H7 (cell line): Measurements from ENCODE around the gene TUBG2. TPM values are rescaled to one million over a fixed set of nuclear protein-coding genes. Genes with fewer than 3 reads are reported as not detected.

Experiments
- DNase-seq: peaks from one replicate; pipeline ENCODE4 v3.0.0; 2012
- H3K27me3 ChIP-seq: 2 replicates; pipeline ENCODE4 v1.6.0; 2011; ENCODE audit warnings: mild to moderate bottlenecking, low read length; ENCODE audit not compliant: control insufficient read depth, insufficient read depth
- H3K36me3 ChIP-seq: replicated peaks from 2 replicates; pipeline ENCODE4 v1.5.1; 2011; ENCODE audit warnings: low read length; ENCODE audit not compliant: control insufficient read depth, insufficient read depth
- H3K4me3 ChIP-seq: 2 replicates; pipeline ENCODE4 v1.5.1; 2011; ENCODE audit warnings: low read depth, mild to moderate bottlenecking, control low read depth, low read length, moderate library complexity; ENCODE audit not compliant: insufficient read depth
- total RNA-seq: library from RNA; depleted of rRNA; stranded (reverse); fragments of >200 nt; shearing (Covaris generic); gene quantifications from 2 replicates; pipeline ENCODE4 v1.2.3, GENCODE V29; 2014

TUBG2 gene
- total RNA-seq, 1 experiment from 2014 or later = 15.0 TPM

DNA sequence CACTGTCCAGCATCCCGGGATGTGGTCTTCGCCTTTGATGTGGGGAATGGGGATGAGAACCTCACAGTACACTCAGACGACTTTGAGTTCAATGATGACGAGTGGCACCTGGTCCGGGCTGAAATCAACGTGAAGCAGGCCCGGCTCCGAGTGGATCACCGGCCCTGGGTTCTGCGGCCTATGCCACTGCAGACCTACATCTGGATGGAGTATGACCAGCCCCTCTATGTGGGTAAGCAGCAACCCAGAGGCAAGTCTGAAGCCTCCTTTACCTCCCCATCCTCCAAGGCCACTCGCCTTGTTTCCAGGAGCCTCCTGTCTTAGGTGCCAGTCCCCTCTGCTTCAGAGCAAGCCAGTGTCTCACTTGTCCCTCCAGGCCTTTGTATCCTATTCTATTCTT is 33.4 kb downstream of the TUBG2 start:
- Histone ChIP-seq H3K27me3 (no peaks in the 10 kb centered on the region), H3K4me3 (no peak overlapping the region), H3K36me3 (peaks cover 2% of the 10 kb centered on the region; the same call in 1 of the 2 replicates)
- DNase-seq = peak; percentile 27

DNA sequence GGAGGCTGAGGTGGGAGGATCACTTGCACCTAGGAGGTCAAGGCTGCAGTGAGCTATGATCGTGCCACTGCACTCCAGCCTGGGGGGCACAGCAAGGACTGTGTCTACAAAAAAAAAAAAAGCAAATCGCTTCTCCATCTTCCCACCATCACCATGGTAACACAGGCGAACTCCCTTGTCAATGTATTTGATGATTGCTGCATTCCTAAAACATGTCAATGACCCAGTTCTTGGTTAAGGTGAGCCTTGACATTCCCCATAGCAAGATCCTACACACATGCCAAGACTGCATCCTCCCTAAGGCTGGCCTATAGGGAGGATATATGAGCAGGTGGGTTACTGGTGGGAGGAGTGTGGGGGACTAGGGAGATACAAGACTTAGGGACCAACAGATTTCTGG is 35.4 kb downstream of the TUBG2 start:
- H3K27me3 ChIP-seq = no peaks in the 10 kb centered on the region
- peaks cover 2% of the 10 kb centered on the region for H3K36me3 ChIP-seq
- H3K4me3 ChIP-seq = no peak overlapping the region
- no peak for DNase-seq

DNA sequence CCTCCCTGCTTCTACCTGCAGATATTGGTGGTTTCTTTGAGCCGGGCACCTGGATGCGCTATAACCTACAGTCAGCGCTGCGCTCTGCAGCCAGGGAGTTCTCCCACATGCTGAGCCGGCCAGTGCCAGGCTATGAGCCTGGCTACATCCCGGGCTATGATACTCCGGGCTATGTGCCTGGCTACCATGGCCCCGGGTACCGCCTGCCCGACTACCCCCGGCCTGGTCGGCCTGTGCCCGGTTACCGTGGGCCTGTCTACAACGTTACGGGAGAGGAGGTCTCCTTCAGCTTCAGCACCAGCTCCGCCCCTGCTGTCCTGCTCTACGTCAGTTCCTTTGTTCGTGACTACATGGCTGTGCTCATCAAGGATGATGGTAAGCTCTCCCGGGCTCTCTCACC is 36.4 kb downstream of the TUBG2 start:
- Histone ChIP-seq H3K36me3 (peaks cover 2% of the 10 kb centered on the region), H3K27me3 (no peaks in the 10 kb centered on the region), H3K4me3 (no peak overlapping the region)
- peak; percentile 32 for DNase-seq

DNA sequence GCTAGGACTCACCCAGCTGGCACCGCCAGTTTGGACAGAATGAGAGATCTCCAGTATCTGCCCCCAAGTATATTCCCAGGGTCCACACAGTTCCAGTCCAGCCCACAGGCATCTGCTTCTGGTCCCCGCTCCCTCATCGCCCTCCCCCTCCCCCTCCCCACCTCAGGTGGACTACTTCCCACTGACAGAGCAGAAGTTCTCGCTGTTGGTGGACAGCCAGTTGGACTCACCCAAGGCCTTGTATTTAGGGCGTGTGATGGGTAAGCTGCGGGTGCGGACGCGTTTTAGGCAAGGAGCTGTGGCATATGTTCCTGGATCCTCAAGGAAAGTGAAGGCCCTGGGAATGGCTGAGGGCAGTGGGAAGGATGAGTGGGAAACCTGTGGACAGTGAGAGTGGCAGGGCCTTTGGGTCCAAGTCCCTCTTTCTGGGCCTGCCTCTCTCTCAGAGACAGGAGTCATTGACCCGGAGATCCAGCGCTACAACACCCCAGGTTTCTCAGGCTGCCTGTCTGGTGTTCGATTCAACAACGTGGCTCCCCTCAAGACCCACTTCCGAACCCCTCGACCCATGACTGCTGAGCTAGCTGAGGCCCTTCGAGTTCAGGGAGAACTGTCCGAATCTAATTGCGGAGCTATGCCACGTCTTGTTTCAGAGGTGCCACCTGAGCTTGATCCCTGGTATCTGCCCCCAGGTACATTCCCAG is 38.2 kb downstream of the TUBG2 start:
- no peaks in the 10 kb centered on the region for H3K27me3 ChIP-seq
- peaks cover 2% of the 10 kb centered on the region for H3K36me3 ChIP-seq
- H3K4me3 ChIP-seq = no peak overlapping the region
- DNase-seq = no peak

DNA sequence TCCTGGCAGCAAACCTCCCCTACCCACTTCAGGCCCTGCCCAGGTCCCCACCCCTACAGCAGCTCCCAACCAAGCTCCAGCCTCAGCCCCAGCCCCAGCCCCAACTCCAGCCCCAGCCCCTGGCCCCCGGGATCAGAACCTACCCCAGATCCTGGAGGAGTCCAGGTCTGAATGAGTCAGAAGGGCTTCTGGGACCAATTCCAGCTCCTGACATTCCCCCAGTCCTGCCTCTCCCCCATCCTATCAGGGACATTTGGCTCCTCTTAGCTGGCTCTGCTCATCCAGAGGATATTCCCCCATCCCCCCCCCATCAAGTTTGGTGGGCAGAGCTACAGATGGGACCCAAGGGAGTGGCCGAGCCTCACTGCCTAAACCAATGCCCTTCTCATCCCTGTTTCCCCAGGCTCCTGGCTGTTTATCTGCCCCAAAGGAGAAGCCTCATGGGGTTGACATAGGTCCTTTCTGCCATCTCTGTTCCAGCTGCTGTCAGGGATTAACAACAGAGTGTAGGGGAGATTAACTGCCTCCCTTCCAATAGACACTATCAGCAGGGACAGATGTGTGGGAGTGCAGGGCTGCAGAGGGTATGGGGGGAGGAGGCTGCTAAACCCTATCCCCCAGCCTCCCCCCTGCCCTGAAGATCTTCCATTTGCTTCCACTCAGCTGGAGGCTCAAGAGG is 39.8 kb downstream of the TUBG2 start:
- peak; percentile 55 for DNase-seq
- Histone ChIP-seq H3K36me3 (peaks cover 6% of the 10 kb centered on the region), H3K4me3 (no peak overlapping the region), H3K27me3 (no peaks in the 10 kb centered on the region)

DNA sequence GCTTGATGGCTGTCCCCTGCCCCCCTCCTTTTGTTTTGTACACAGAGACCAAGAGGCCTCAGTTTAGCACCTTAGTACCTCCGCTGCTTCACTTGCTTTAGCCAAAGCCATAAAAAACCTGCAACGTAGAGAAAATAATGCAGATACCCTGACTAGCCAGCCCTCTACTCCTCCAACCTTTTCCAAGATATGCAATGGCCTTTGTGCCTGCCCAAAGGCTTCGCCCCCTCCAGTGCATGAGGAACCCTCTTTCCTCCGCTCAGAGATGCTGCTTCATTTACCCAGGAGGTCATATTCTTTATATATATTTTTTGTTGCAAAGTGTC is 40.3 kb downstream of the TUBG2 start:
- H3K4me3 ChIP-seq = no peak overlapping the region
- H3K36me3 ChIP-seq = peaks cover 6% of the 10 kb centered on the region
- H3K27me3 ChIP-seq = no peaks in the 10 kb centered on the region
- DNase-seq = no peak

DNA sequence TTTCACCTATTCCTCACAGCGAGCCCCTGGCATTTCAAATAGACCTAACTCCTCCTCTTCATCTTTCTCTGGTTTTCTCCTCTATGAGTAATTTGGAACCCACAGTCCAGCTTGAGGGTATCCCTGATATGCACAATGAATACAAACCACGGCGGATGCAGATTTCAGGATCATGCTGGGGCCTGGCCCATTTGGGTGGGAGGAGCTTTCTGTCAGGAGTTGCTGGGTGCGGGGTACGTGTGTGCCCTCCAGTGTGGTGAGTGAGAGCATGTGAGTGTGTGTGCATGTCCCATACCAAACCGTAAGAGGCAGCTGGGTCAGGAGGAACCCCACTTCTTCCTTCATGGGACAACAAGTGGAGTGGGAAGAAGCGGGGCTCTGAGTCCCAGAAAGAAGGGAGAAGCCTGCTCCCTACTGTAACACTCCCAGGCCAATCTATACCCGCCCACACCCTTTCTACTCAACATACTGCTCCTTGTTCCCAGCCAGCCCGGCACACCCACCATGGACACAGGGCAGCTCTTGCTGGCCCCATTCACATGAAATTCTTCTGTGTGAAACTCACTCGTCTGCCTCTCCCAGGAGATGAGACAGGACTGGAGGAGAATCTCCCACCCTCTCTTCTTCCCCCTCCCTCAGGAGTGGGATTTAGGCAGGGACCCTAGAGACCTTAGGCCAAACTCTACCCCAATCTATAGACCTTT is 41.7 kb downstream of the TUBG2 start:
- Histone ChIP-seq H3K36me3 (peaks cover 9% of the 10 kb centered on the region), H3K4me3 (no peak overlapping the region), H3K27me3 (no peaks in the 10 kb centered on the region)
- DNase-seq = peak; percentile 26

DNA sequence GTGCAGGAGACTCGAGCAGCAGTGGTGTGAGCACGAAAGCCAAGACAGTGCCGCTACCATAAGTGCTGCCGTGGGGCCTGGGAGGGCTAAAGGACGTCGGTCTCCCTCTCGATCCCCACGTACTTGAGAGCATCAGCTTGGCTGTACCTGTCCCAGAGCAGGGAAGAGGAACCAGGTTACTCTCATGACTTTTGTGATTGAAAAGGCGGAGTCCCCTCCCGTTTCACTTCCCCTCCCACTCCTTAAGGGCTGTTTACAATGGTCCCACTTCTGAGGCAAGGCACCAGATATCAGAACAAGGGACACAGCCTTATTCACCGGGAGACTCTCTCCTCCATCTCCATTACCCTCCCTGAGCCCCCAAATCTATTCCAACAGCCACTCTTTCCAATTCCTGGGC is 43.4 kb downstream of the TUBG2 start:
- Histone ChIP-seq H3K36me3 (peaks cover 22% of the 10 kb centered on the region), H3K27me3 (no peaks in the 10 kb centered on the region)

DNA sequence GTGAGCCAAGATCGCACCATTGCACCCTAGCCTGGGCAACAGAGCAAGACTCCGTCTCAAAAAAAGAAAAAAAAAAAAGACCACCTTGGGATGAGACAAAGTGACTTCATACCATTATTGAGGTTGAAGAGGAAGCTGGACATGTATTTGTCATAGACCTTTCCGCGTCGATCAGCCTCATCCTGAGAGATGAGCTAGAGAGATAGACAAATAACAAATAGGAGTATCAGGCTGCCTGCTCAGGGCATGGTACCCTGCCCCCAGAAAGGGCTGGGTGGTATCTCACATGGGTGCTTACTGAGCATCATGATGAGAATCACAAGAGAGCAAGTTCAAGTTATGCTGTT is 45.4 kb downstream of the TUBG2 start:
- Histone ChIP-seq H3K4me3 (no peak overlapping the region), H3K36me3 (peaks cover 31% of the 10 kb centered on the region)
- no peak for DNase-seq

More for the DNA sequence above, 43.4 kb downstream of the TUBG2 start:
- no peak for DNase-seq
- no peak overlapping the region for H3K4me3 ChIP-seq

DNA sequence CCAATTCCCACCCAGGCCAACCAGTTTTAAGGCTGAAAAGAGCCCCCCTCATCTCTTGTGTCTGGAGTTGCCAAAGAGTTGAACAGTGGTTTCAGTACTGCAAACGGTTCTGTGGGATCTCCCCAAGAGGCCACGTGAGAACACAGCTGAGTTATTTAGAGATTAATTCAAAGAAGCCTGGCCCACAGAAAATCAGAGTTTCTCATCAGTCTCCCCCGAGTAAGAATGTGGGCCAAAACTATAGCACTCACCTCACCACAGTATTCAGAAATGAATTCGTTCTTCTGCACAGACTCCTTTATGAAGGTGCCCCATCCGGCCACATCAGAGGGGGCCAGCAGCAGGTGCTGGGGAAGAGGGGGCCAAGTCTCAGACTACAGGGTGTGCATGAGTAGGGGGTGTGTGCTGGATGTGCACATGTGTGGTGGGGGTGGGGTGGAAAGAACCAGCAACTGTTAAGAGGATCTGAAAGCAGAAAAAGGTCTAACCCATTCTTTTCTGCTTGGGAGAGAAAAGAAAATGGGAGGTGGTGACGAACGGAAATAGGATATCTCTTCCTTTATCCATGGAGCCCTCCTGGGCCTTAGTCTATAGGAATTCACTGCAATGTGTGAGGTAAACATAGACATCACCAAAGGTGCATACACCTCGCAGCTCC is 45.9 kb downstream of the TUBG2 start:
- Histone ChIP-seq H3K4me3 (no peak overlapping the region), H3K27me3 (no peaks in the 10 kb centered on the region), H3K36me3 (peaks cover 31% of the 10 kb centered on the region)
- DNase-seq = no peak

More for the DNA sequence above, 45.4 kb downstream of the TUBG2 start:
- H3K27me3 ChIP-seq = no peaks in the 10 kb centered on the region

DNA sequence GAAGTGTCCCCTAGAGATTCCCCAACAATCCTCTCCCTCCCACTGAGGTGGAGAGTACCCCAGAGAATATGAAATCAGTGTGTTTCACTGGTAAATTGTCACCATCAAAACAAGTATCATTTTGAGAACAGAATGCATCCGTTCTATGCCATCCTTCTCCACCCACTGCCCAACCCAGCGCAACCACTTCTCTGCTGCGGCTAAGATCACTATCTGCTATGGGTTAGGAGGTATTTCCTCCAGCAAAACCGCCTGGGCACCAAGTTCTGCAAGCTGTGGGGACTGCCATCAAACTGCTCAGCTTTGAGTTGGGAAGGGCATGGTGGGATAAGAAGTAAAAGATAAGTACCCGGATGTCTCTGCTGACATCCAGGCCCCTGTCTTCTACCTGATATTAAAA is 47.6 kb downstream of the TUBG2 start:
- peaks cover 33% of the 10 kb centered on the region for H3K36me3 ChIP-seq
- DNase-seq = no peak
- no peaks in the 10 kb centered on the region for H3K27me3 ChIP-seq
- H3K4me3 ChIP-seq = no peak overlapping the region

DNA sequence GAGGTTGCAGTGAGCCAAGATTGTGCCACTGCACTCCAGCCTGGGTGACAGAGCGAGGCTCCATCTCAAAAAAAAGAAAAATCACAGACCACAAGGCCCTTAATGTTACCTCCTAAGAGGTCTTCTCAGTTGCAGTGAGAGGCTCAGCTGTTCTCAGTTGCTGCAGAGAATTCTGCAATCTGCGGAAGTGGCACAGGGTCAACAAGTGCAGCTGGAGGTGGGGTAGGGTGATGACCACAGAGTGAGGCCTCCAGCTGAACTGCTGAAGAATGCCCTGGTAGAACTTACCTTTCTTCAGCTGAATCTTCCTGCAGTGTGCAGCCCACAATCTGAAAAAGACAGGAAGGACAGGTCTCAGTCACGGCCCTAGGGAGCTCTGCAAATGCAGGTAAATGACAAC is 49.5 kb downstream of the TUBG2 start:
- no peak for DNase-seq
- H3K36me3 ChIP-seq = peaks cover 32% of the 10 kb centered on the region
- no peak overlapping the region for H3K4me3 ChIP-seq
- no peaks in the 10 kb centered on the region for H3K27me3 ChIP-seq

DNA sequence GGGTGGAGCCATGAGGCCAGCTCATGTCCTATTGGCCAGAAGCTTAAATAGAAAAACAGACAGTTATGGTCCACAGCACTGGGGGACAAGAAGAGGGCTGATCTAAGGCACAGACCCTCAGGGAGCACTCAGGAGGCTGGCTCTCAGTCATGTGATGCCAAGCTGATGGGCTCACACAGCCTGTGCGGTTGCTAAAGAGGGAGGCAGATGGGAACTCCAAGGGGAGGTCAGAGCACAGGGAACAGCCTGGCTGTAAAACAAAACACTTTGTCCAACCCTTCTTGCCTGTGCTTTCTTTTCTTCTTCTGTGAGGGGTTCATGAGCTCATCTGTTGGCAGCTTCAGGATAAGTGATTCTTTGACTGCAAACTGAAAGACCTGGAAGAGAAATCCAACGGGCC is 50.5 kb downstream of the TUBG2 start:
- H3K4me3 ChIP-seq = no peak overlapping the region
- no peak for DNase-seq
- H3K36me3 ChIP-seq = peaks cover 32% of the 10 kb centered on the region
- H3K27me3 ChIP-seq = no peaks in the 10 kb centered on the region
